ENCODE results near the gene RTKN2. TPM values are rescaled to one million over a fixed set of nuclear protein-coding genes. Genes with fewer than 3 reads are reported as not detected.

The RTKN2 gene
- total and polyA plus RNA-seq, 10 of the 15 experiments (the other 5 are each of a cell fraction or from before 2014, with no cell fraction given), result 0.10 TPM; not detected in 9

DNA sequence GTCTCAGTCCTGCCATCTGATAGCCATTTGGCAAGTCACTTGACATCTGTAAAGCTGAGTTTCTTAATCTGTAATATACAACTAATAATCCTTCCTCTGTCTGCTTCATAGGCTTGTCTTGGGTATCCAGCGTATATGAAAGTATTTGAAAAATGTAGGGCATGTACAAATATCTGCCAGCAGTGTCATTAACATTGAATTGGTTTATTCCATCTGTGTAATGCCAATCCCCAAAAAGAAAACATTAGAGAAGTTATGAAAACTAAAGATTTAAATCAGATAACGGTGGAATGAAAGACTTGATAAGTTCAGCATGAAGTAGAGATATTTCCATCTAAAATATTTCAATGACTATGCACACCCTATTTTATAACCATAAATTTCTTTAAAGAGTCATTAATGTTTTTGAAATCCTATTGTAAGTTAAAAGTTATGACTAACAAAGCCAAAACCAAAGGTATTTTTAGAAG is 9.8 kb upstream of the RTKN2 start (continued):
- TF ChIP-seq SP1 (IDR thresholded peaks at IDR 0.05; ENCODE audit: low read depth, low read length) (no peak), BCL11A (IDR thresholded peaks at IDR 0.05; ENCODE audit: low read depth, low read length) (no peak)
- TF ChIP-seq, protein P1, sequence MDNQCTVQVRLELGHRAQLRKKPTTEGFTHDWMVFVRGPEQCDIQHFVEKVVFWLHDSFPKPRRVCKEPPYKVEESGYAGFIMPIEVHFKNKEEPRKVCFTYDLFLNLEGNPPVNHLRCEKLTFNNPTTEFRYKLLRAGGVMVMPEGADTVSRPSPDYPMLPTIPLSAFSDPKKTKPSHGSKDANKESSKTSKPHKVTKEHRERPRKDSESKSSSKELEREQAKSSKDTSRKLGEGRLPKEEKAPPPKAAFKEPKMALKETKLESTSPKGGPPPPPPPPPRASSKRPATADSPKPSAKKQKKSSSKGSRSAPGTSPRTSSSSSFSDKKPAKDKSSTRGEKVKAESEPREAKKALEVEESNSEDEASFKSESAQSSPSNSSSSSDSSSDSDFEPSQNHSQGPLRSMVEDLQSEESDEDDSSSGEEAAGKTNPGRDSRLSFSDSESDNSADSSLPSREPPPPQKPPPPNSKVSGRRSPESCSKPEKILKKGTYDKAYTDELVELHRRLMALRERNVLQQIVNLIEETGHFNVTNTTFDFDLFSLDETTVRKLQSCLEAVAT (IDR thresholded peaks at IDR 0.05), result no peak

- BruUV-seq (replicated peaks), result no TSS peak
- ChIA-PET POLR2A (no interaction called here), RAD21 (ENCODE audit: unreplicated experiment) (no interaction called here), CTCF (no interaction called here), SMC1A (ENCODE audit: uncharacterized antibody, unreplicated experiment) (no interaction called here)
- Histone ChIP-seq H3K4me3 (no peak overlapping the region), H3K27ac (ENCODE audit: control insufficient read depth, insufficient read depth) (no peak overlapping the region), H3K79me2 (ENCODE audit: control insufficient read depth, insufficient read depth, low read length) (no peaks in the 10 kb centered on the region), H3K9ac (ENCODE audit: control insufficient read depth, insufficient read depth, low read length) (no peak overlapping the region), H2AFZ (ENCODE audit: control insufficient read depth, low read depth, low read length) (no peak overlapping the region), H3K36me3 (ENCODE audit: control insufficient read depth in 2 of 2, insufficient read depth in 2 of 2, low read length in 1 of 2) (no peaks in the 10 kb centered on the region), H3K4me2 (ENCODE audit: control insufficient read depth, insufficient read depth) (no peak overlapping the region), H3K27me3 (replicated peaks in 1 of 2; ENCODE audit: control insufficient read depth in 2 of 2, insufficient read depth in 2 of 2, low read length in 1 of 2) (no peaks in the 10 kb centered on the region; a peak in 1 of 4 replicates), H3K4me1 (ENCODE audit: control insufficient read depth, insufficient read depth, low read length) (no peaks in the 10 kb centered on the region), H3K9me3 (replicated peaks; ENCODE audit: control insufficient read depth, insufficient read depth, low read length) (no peaks in the 10 kb centered on the region), H4K20me1 (ENCODE audit: control insufficient read depth, insufficient read depth) (no peaks in the 10 kb centered on the region)
- WGBS (ENCODE audit: insufficient coverage, insufficient replicate concordance, low lambda C conversion rate, missing lambda C conversion rate), result 8% methylated on average over 1 of the region's 1 CpG
- no peak for ATAC-seq
- intact Hi-C loops (cut with micrococcal nuclease; ENCODE audit: unreplicated experiment), result no loop called here
- FAIRE-seq, result no peak
- in situ Hi-C loops (cut with MboI), result no loop called here
- no peak for DNase-seq (ENCODE audit: low read depth, low spot score)
- TF ChIP-seq ZBTB11 (CRISPR knock-in tag; IDR thresholded peaks at IDR 0.05) (no peak), TCF7 (IDR thresholded peaks at IDR 0.05; ENCODE audit: borderline replicate concordance) (no peak), BMI1 (IDR thresholded peaks at IDR 0.05; ENCODE audit: borderline replicate concordance) (no peak), NR2F1 (conservative IDR thresholded peaks at IDR 0.05) (no peak), YY1 (IDR thresholded peaks at IDR 0.05; ENCODE audit: low read depth, low read length) (no peak), NFXL1 (IDR thresholded peaks at IDR 0.05; ENCODE audit: borderline replicate concordance) (no peak), RAD51 (IDR thresholded peaks at IDR 0.05) (no peak), HDGF (IDR thresholded peaks at IDR 0.05) (no peak), BCLAF1 (IDR thresholded peaks at IDR 0.05) (no peak)
- TF ChIP-seq, protein P2, sequence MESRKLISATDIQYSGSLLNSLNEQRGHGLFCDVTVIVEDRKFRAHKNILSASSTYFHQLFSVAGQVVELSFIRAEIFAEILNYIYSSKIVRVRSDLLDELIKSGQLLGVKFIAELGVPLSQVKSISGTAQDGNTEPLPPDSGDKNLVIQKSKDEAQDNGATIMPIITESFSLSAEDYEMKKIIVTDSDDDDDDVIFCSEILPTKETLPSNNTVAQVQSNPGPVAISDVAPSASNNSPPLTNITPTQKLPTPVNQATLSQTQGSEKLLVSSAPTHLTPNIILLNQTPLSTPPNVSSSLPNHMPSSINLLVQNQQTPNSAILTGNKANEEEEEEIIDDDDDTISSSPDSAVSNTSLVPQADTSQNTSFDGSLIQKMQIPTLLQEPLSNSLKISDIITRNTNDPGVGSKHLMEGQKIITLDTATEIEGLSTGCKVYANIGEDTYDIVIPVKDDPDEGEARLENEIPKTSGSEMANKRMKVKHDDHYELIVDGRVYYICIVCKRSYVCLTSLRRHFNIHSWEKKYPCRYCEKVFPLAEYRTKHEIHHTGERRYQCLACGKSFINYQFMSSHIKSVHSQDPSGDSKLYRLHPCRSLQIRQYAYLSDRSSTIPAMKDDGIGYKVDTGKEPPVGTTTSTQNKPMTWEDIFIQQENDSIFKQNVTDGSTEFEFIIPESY (IDR thresholded peaks at IDR 0.05), result no peak
These were observed 9.3 kb upstream of the RTKN2 start for GRCh38 chr10:62277971-62278370.
